GM10266 (cell line): Measurements from ENCODE around the gene PCSK1.
"Not testable (repeated sequence)": the region's sequence is repeated elsewhere in the genome, so short reads cannot be mapped to it uniquely, and the experiment has no call there.

Experiments used
- DNase-seq: peaks from one replicate; pipeline ENCODE4 v3.0.0; 2012; ENCODE audit errors: extremely low spot score
- CTCF ChIP-seq: IDR thresholded peaks from 2 replicates; pipeline ENCODE4 v1.5.1; 2012; ENCODE audit warnings: mild to moderate bottlenecking, low read depth; ENCODE audit not compliant: control insufficient read depth, insufficient read depth; ENCODE audit errors: missing control alignments

Gene PCSK1

GRCh38 chr5:96408210-96408777 lies 24.8 kb downstream of the PCSK1 start:
- DNase-seq = no peak
- no peak for TF ChIP-seq CTCF

- no peak for DNase-seq
- no peak for TF ChIP-seq CTCF
Measured at GRCh38 chr5:96407436-96407835, 25.6 kb downstream of the PCSK1 start.

- DNase-seq = no peak
- no peak for TF ChIP-seq CTCF
Measured at GRCh38 chr5:96404191-96404867, 28.7 kb downstream of the PCSK1 start.

GRCh38 chr5:96402500-96402899 lies 30.5 kb downstream of the PCSK1 start:
- DNase-seq = no peak
- TF ChIP-seq CTCF = no peak

- no peak for DNase-seq
- TF ChIP-seq CTCF = no peak
Measured at GRCh38 chr5:96396878-96397277, 36.2 kb downstream of the PCSK1 start.

GRCh38 chr5:96395295-96395694 lies 37.8 kb downstream of the PCSK1 start:
- not testable (repeated sequence) for DNase-seq

GRCh38 chr5:96391921-96392320 lies 41.1 kb downstream of the PCSK1 start:
- TF ChIP-seq CTCF = no peak
- no peak for DNase-seq
